HepG2 (cell line): Measurements from ENCODE around the gene KMT2E. TPM values are rescaled to one million over a fixed set of nuclear protein-coding genes. Genes with fewer than 3 reads are reported as not detected.
A peak's percentile ranks its signal among the peaks of the same experiment; 100 is the strongest.

ENCODE experiments used
- GATAD2A ChIP-seq: IDR thresholded peaks from 2 replicates; pipeline ENCODE4 v1.6.1; 2016
- HIVEP1 ChIP-seq: sonication (generic); formaldehyde crosslinking; IDR thresholded peaks from 2 replicates; pipeline ENCODE4 v1.4.0; 2020; ENCODE audit warnings: mild to moderate bottlenecking, missing genetic modification reagents
- JUND ChIP-seq: sonication (generic); formaldehyde crosslinking; IDR thresholded peaks from 2 replicates; pipeline ENCODE4 v1.8.0; 2022; ENCODE audit warnings: mild to moderate bottlenecking, missing genetic modification reagents
- PAX8 ChIP-seq: sonication (generic); formaldehyde crosslinking; IDR thresholded peaks from 2 replicates; pipeline ENCODE4 v1.8.0; 2022; ENCODE audit warnings: mild to moderate bottlenecking, missing genetic modification reagents, borderline replicate concordance
- PCBP1 ChIP-seq: fragments of 200-400 bp; formaldehyde crosslinking; IDR thresholded peaks from 2 replicates; pipeline ENCODE4 v1.6.1; 2017; ENCODE audit warnings: mild to moderate bottlenecking, low read depth, low read length, borderline replicate concordance
- PHB2 ChIP-seq: fragments of 450-650 bp; IDR thresholded peaks from 2 replicates; pipeline ENCODE4 v1.6.1; 2018; ENCODE audit not compliant: partially characterized antibody
- PHF8 ChIP-seq: sonication (generic); formaldehyde crosslinking; IDR thresholded peaks from 2 replicates; pipeline ENCODE4 v1.5.0; 2020; ENCODE audit warnings: missing genetic modification reagents
- RARG ChIP-seq: sonication (generic); formaldehyde crosslinking; IDR thresholded peaks from 2 replicates; pipeline ENCODE4 v1.4.0; 2020; ENCODE audit warnings: low read depth, mild to moderate bottlenecking, missing genetic modification reagents
- RBAK ChIP-seq: sonication (generic); formaldehyde crosslinking; IDR thresholded peaks from 2 replicates; pipeline ENCODE4 v1.5.1; 2020; ENCODE audit warnings: mild to moderate bottlenecking, missing genetic modification reagents
- RBFOX2 ChIP-seq: fragments of 200-400 bp; formaldehyde crosslinking; IDR thresholded peaks from 2 replicates; pipeline ENCODE4 v1.6.1; 2017; ENCODE audit warnings: low read depth, mild to moderate bottlenecking, low read length
- SAFB2 ChIP-seq: sonication (generic); formaldehyde crosslinking; IDR thresholded peaks from 2 replicates; pipeline ENCODE4 v1.5.1; 2020; ENCODE audit warnings: missing genetic modification reagents, low read depth, mild to moderate bottlenecking, borderline replicate concordance
- SNRNP70 ChIP-seq: fragments of 200-400 bp; formaldehyde crosslinking; IDR thresholded peaks from 2 replicates; pipeline ENCODE4 v1.6.1; 2017; ENCODE audit warnings: mild to moderate bottlenecking, low read depth, low read length, moderate library complexity
- SRF ChIP-seq: IDR thresholded peaks from 2 replicates; pipeline ENCODE4 v1.6.1; 2011; ENCODE audit warnings: mild to moderate bottlenecking, low read depth, low read length, moderate library complexity
- TAF1 ChIP-seq: sonication (generic); formaldehyde crosslinking; IDR thresholded peaks from 2 replicates; pipeline ENCODE4 v1.4.0; 2020; ENCODE audit warnings: missing genetic modification reagents
- TGIF2 ChIP-seq: IDR thresholded peaks from 2 replicates; pipeline ENCODE4 v1.6.1; 2016; ENCODE audit warnings: control low read depth, missing compliant biosample characterization
- TOPORS ChIP-seq: sonication (generic); formaldehyde crosslinking; IDR thresholded peaks from 2 replicates; pipeline ENCODE4 v1.8.0; 2023; ENCODE audit warnings: mild to moderate bottlenecking, missing genetic modification reagents
- ZMYM4 ChIP-seq: sonication (generic); formaldehyde crosslinking; IDR thresholded peaks from 2 replicates; pipeline ENCODE4 v1.8.1; 2023; ENCODE audit warnings: mild to moderate bottlenecking, missing genetic modification reagents
- ZNF572 ChIP-seq: sonication (generic); formaldehyde crosslinking; IDR thresholded peaks from 2 replicates; pipeline ENCODE4 v1.5.1; 2020; ENCODE audit warnings: mild to moderate bottlenecking, missing genetic modification reagents
- ZNF577 ChIP-seq: sonication (generic); formaldehyde crosslinking; IDR thresholded peaks from 2 replicates; pipeline ENCODE4 v1.4.0; 2020; ENCODE audit warnings: mild to moderate bottlenecking, low read depth, missing genetic modification reagents, borderline replicate concordance
- ZNF780A ChIP-seq: sonication (generic); formaldehyde crosslinking; IDR thresholded peaks from 2 replicates; pipeline ENCODE4 v1.8.0; 2022; ENCODE audit warnings: mild to moderate bottlenecking, missing genetic modification reagents, moderate library complexity
- ZNF883 ChIP-seq: sonication (generic); formaldehyde crosslinking; IDR thresholded peaks from 2 replicates; pipeline ENCODE4 v1.5.1; 2020; ENCODE audit warnings: mild to moderate bottlenecking, missing genetic modification reagents; ENCODE audit errors: not compliant biosample characterization
- polyA plus RNA-seq, 8 experiments: library from polyadenylated mRNA; depleted of rRNA in 3 of 8; stranded (reverse) in 7 of 8; unstranded in 1 of 8; fragments of >200 nt; fragmentation: Illumina TruSeq in 4 of 8; extraction: Trizol in 4 of 8; gene quantifications; 2 replicates each; pipeline versions ENCODE4 v1.2.1 to v1.2.3, GENCODE V29; 2011 to 2016; ENCODE audit warnings: low read depth in 4 of 8, missing spikeins in 1 of 8, mixed read lengths in 1 of 8; ENCODE audit not compliant: insufficient read depth in 1 of 8
- total RNA-seq, 5 experiments: library from RNA; depleted of rRNA; stranded (reverse); fragments of >200 nt; fragmentation: Illumina TruSeq; extraction: Trizol; gene quantifications; 2 replicates each; pipeline ENCODE4 v1.2.3, GENCODE V29; 2016; ENCODE audit warnings: low read depth in 1 of 5
- TF ChIP-seq, protein P1 (sequence below): sonication (generic); formaldehyde crosslinking; IDR thresholded peaks from 2 replicates; pipeline ENCODE4 v1.5.0; 2020; ENCODE audit warnings: missing genetic modification reagents
- TF ChIP-seq, protein P2 (sequence below): sonication (generic); formaldehyde crosslinking; IDR thresholded peaks from 2 replicates; pipeline ENCODE4 v1.4.0; 2020; ENCODE audit warnings: mild to moderate bottlenecking, missing genetic modification reagents
- TF ChIP-seq, protein P3 (sequence below): sonication (generic); formaldehyde crosslinking; IDR thresholded peaks from 2 replicates; pipeline ENCODE4 v1.5.0; 2020; ENCODE audit warnings: missing genetic modification reagents
- TF ChIP-seq, protein P4 (sequence below): IDR thresholded peaks from 2 replicates; pipeline ENCODE4 v1.6.1; 2016; ENCODE audit warnings: low read depth, missing genetic modification reagents, missing compliant biosample characterization

The KMT2E gene
- total and polyA plus RNA-seq, 2 of the 13 experiments (the other 11 are each of a cell fraction or from before 2014, with no cell fraction given): 6.3 to 24.4 TPM

DNA sequence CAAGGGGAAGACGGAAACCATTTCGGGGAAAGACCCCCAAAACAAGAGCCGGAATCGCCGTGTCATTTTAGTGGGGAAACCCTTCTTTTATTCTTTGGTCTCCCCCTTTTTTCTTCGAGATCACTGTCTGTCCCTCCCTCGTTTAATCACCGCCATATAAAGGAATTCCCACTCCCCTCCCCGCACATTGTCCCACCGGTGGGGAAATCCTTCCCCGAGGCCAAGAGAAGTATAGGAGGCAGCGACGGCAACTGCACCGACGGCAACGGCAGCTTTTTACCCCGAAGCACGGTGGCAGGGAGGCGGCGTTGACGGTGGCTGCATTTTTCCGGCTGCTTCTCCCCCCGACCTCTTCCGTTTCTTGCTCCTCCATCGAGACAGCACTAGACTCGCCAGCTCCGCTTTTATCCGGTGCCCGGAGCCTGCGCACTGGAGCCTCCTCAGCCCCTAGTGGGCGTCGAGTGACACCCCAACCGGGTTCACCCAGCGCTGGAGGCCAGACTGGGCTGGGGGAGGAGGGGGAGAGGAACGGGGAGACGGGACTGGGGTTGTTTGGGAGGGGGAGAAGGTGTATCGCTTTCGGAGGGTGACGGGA lies 687 bp upstream of the KMT2E start (continued):
- TF ChIP-seq GATAD2A: no peak
- no peak for TF ChIP-seq ZNF572 (CRISPR knock-in tag)
- TF ChIP-seq, protein P1, sequence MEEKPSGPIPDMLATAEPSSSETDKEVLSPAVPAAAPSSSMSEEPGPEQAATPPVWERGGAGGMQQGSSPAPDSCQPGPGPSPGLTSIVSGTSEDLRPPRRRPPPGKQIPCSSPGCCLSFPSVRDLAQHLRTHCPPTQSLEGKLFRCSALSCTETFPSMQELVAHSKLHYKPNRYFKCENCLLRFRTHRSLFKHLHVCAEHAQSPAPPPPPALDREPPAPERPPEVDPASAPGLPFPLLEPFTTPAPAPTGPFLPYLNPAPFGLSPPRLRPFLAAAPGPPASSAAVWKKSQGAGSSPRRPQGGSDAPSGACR (CRISPR knock-in tag): peak; percentile 26
- no peak for TF ChIP-seq JUND (CRISPR knock-in tag)
- TF ChIP-seq TAF1: peak; percentile 62
- 0 out of 2 replicates have a peak, but pooled peaks have one; percentile 7 for TF ChIP-seq ZMYM4
- peak; percentile 29 for TF ChIP-seq RBFOX2
- no peak for TF ChIP-seq SRF
- no peak for TF ChIP-seq TOPORS (CRISPR knock-in tag)
- peak; percentile 98 for TF ChIP-seq PCBP1
- TF ChIP-seq RARG: no peak
- TF ChIP-seq ZNF883 (CRISPR knock-in tag): peak; percentile 6
- no peak for TF ChIP-seq SAFB2 (CRISPR knock-in tag)
- TF ChIP-seq ZNF780A (CRISPR knock-in tag): no peak; the same call in 1 of the 2 replicates
- TF ChIP-seq, protein P2, sequence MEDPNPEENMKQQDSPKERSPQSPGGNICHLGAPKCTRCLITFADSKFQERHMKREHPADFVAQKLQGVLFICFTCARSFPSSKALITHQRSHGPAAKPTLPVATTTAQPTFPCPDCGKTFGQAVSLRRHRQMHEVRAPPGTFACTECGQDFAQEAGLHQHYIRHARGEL (CRISPR knock-in tag): no peak
- TF ChIP-seq PHB2: no peak
- TF ChIP-seq ZNF577 (CRISPR knock-in tag): no peak
- TF ChIP-seq, protein P3, sequence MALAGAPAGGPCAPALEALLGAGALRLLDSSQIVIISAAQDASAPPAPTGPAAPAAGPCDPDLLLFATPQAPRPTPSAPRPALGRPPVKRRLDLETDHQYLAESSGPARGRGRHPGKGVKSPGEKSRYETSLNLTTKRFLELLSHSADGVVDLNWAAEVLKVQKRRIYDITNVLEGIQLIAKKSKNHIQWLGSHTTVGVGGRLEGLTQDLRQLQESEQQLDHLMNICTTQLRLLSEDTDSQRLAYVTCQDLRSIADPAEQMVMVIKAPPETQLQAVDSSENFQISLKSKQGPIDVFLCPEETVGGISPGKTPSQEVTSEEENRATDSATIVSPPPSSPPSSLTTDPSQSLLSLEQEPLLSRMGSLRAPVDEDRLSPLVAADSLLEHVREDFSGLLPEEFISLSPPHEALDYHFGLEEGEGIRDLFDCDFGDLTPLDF: no peak
- peak; percentile 3; the same call in 1 of the 2 replicates for TF ChIP-seq TGIF2 (CRISPR knock-in tag)
- peak; percentile 6; the same call in 1 of the 2 replicates for TF ChIP-seq HIVEP1 (CRISPR knock-in tag)
- TF ChIP-seq, protein P4, sequence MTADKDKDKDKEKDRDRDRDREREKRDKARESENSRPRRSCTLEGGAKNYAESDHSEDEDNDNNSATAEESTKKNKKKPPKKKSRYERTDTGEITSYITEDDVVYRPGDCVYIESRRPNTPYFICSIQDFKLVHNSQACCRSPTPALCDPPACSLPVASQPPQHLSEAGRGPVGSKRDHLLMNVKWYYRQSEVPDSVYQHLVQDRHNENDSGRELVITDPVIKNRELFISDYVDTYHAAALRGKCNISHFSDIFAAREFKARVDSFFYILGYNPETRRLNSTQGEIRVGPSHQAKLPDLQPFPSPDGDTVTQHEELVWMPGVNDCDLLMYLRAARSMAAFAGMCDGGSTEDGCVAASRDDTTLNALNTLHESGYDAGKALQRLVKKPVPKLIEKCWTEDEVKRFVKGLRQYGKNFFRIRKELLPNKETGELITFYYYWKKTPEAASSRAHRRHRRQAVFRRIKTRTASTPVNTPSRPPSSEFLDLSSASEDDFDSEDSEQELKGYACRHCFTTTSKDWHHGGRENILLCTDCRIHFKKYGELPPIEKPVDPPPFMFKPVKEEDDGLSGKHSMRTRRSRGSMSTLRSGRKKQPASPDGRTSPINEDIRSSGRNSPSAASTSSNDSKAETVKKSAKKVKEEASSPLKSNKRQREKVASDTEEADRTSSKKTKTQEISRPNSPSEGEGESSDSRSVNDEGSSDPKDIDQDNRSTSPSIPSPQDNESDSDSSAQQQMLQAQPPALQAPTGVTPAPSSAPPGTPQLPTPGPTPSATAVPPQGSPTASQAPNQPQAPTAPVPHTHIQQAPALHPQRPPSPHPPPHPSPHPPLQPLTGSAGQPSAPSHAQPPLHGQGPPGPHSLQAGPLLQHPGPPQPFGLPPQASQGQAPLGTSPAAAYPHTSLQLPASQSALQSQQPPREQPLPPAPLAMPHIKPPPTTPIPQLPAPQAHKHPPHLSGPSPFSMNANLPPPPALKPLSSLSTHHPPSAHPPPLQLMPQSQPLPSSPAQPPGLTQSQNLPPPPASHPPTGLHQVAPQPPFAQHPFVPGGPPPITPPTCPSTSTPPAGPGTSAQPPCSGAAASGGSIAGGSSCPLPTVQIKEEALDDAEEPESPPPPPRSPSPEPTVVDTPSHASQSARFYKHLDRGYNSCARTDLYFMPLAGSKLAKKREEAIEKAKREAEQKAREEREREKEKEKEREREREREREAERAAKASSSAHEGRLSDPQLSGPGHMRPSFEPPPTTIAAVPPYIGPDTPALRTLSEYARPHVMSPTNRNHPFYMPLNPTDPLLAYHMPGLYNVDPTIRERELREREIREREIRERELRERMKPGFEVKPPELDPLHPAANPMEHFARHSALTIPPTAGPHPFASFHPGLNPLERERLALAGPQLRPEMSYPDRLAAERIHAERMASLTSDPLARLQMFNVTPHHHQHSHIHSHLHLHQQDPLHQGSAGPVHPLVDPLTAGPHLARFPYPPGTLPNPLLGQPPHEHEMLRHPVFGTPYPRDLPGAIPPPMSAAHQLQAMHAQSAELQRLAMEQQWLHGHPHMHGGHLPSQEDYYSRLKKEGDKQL (CRISPR knock-in tag): no peak
- TF ChIP-seq PAX8 (CRISPR knock-in tag): peak; percentile 78; the same call in 1 of the 2 replicates
- no peak for TF ChIP-seq RBAK (CRISPR knock-in tag)
- no peak for TF ChIP-seq SNRNP70
- TF ChIP-seq PHF8 (CRISPR knock-in tag): no peak
